Measurements from ENCODE around the gene COL5A2.

Gene COL5A2

GRCh38 chr2:188997263-188997662 is 182.3 kb downstream of the COL5A2 start:
- DNase-seq (ENCODE audit: low spot score) = no peak

- no peak for DNase-seq (ENCODE audit: low spot score)
These were observed 186.3 kb downstream of the COL5A2 start for GRCh38 chr2:188993247-188993646.

GRCh38 chr2:188986839-188987238 is 192.7 kb downstream of the COL5A2 start:
- no peak for DNase-seq (ENCODE audit: low spot score)

- DNase-seq (ENCODE audit: low spot score) = no peak
These were observed 194.9 kb downstream of the COL5A2 start for GRCh38 chr2:188984680-188985079.

GRCh38 chr2:188984065-188984491 is 195.5 kb downstream of the COL5A2 start:
- DNase-seq (ENCODE audit: low spot score) = no peak

DNA sequence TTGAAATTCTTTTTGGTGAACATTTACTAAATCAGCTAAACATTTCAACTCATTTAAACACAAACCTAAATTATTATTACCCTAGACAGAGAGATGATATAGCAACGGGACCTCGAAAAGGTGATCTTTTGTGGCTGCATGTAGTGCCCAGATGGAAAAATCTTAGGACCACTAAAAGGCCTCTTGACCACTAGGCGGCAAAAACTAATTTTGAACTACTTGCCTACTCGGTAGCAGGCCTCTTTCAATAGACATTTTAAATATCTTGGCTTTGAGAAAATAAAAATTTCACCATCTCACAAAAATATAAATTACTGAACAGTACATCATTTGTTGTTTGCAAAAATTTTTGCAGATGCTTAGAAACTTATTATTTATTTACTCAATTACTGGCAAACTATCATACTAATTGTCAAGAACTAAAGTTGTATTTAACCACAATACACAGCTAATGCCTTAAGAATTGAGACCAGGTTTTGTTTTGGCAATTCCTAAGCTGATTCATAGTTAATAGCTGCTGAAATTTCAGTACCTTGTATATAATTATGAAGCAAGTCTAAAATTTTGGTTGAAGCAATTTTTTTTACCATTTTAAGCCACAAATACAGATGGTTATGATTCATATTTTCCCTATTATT is 196.0 kb downstream of the COL5A2 start:
- no peak for DNase-seq (ENCODE audit: low spot score)
